Measurements from ENCODE around the gene SPINK1.
"Not testable (repeated sequence)": the region's sequence is repeated elsewhere in the genome, so short reads cannot be mapped to it uniquely, and the experiment has no call there.

- TF ChIP-seq POLR2A (IDR thresholded peaks at IDR 0.05; ENCODE audit: low read length); GATA1 (IDR thresholded peaks at IDR 0.05; ENCODE audit: low read depth, low read length): not testable (repeated sequence)
Measured at GRCh38 chr5:147869892-147870291, 38.4 kb upstream of the SPINK1 start.

All from erythroblast (primary cell).